Caco-2 (cell line): Measurements from ENCODE around the gene FOXJ1. TPM values are rescaled to one million over a fixed set of nuclear protein-coding genes. Genes with fewer than 3 reads are reported as not detected.

Source experiments
- BruUV-seq: library from RNA; stranded (reverse); fragments of 400-500 nt; replicated peaks from 2 replicates; lab custom pipeline; 2021; lab: Mats Ljungman, UMichigan
- CTCF ChIA-PET: fragments of 300-600 bp; sonication (Branson Sonifier 250); formaldehyde crosslinking; loops from one replicate; lab custom pipeline; 2022; ENCODE audit warnings: antibody characterized with exemption; lab: Charles Lee
- POLR2A ChIA-PET: fragments of 300-600 bp; sonication (Branson Sonifier 250); formaldehyde crosslinking; loops from one replicate; lab custom pipeline; 2022; ENCODE audit warnings: antibody characterized with exemption; lab: Charles Lee
- DNase-seq, 2 experiments: peaks; one replicate each; pipeline versions ENCODE4 v3.0.0 to v3.0.0-alpha.2; 2020 to 2022
- H3K27me3 ChIP-seq: replicated peaks from 2 replicates; pipeline ENCODE4 v1.6.0; 2011; ENCODE audit warnings: low read length; ENCODE audit not compliant: control insufficient read depth, insufficient read depth
- H3K36me3 ChIP-seq: 2 replicates; pipeline ENCODE4 v1.5.1; 2011; ENCODE audit warnings: low read length; ENCODE audit not compliant: control insufficient read depth, insufficient read depth
- H3K4me1 ChIP-seq: fragments of 250-450 bp; sonication (Bioruptor Pico); 2 replicates; pipeline ENCODE4 v1.5.1; 2020; ENCODE audit warnings: mild to moderate bottlenecking
- H3K4me3 ChIP-seq: 2 replicates; pipeline ENCODE4 v1.5.1; 2011; ENCODE audit warnings: low read depth, mild to moderate bottlenecking, control low read depth, low read length
- H3K9me3 ChIP-seq: fragments of 250-450 bp; sonication (Bioruptor Pico); 2 replicates; pipeline ENCODE4 v1.5.1; 2020; ENCODE audit warnings: mild to moderate bottlenecking, moderate library complexity
- H3K27ac Mint-ChIP-seq: one replicate; pipeline ENCODE4 v1.8.0; 2022; ENCODE audit warnings: mixed read lengths; ENCODE audit not compliant: unreplicated experiment
- H3K27me3 Mint-ChIP-seq: one replicate; pipeline ENCODE4 v1.8.0; 2022; ENCODE audit warnings: mixed read lengths; ENCODE audit not compliant: insufficient read depth, unreplicated experiment
- H3K36me3 Mint-ChIP-seq: one replicate; pipeline ENCODE4 v1.8.0; 2022; ENCODE audit warnings: mild to moderate bottlenecking, mixed read lengths; ENCODE audit not compliant: insufficient read depth, unreplicated experiment
- H3K4me1 Mint-ChIP-seq: one replicate; pipeline ENCODE4 v1.8.0; 2022; ENCODE audit warnings: low read depth, mixed read lengths; ENCODE audit not compliant: unreplicated experiment
- H3K4me3 Mint-ChIP-seq: one replicate; pipeline ENCODE4 v1.8.0; 2022; ENCODE audit warnings: mild to moderate bottlenecking, moderate library complexity, mixed read lengths; ENCODE audit not compliant: unreplicated experiment
- H3K9me3 Mint-ChIP-seq: one replicate; pipeline ENCODE4 v1.8.0; 2022; ENCODE audit warnings: mixed read lengths; ENCODE audit not compliant: unreplicated experiment
- CTCF ChIP-seq, 2 experiments: fragments of 200-600 bp in 1 of 2; IDR thresholded peaks; 1 replicate in 1 of 2; 2 replicates in 1 of 2; pipeline versions ENCODE4 v1.5.1 to v1.8.0; 2011 to 2022; ENCODE audit warnings: antibody characterized with exemption in 1 of 2, control low read depth in 1 of 2, inconsistent platforms in 1 of 2, low read depth in 1 of 2, low read length in 1 of 2, mild to moderate bottlenecking in 1 of 2, moderate library complexity in 1 of 2; ENCODE audit not compliant: insufficient read depth in 1 of 2, severe bottlenecking in 1 of 2, unreplicated experiment in 1 of 2
- intact Hi-C: fragments of 100-400 bp; cut with micrococcal nuclease; formaldehyde crosslinking; loops from one replicate; pipeline ENCODE4 v1.10.0; 2022; ENCODE audit not compliant: unreplicated experiment
- total RNA-seq: library from RNA; stranded (reverse); gene quantifications from 2 replicates; pipeline ENCODE4 v1.2.3, GENCODE V29; 2022

Gene FOXJ1
- total RNA-seq, 1 experiment from 2014 or later: 10.7 TPM

- ChIA-PET CTCF (interaction anchor here (0.7 kb wide), 1 partner anchor 1041 kb away, joined by 4 read pairs; no protein-coding TSS in a partner anchor), POLR2A (no interaction called here)
- Mint-ChIP-seq H3K4me1 (peaks cover 6% of the 10 kb centered on the region), H3K27me3 (no peaks in the 10 kb centered on the region), H3K4me3 (no peak overlapping the region), H3K9me3 (no peaks in the 10 kb centered on the region), H3K27ac (no peak overlapping the region), H3K36me3 (no peaks in the 10 kb centered on the region)
- BruUV-seq: no TSS peak
- Histone ChIP-seq H3K9me3 (no peaks in the 10 kb centered on the region), H3K4me1 (peaks cover 7% of the 10 kb centered on the region), H3K36me3 (no peaks in the 10 kb centered on the region; the same call in 1 of the 2 replicates), H3K4me3 (no peak overlapping the region), H3K27me3 (no peaks in the 10 kb centered on the region)
- no peak for DNase-seq
- intact Hi-C loops: loop anchor here (5.0 kb wide), 1 partner anchor 93 kb away; no protein-coding TSS in a partner anchor
- TF ChIP-seq CTCF (IDR thresholded peaks at IDR 0.05; ENCODE audit: insufficient read depth in 1 of 2, low read depth in 1 of 2, low read length in 1 of 2, severe bottlenecking in 1 of 2, unreplicated experiment in 1 of 2): no peak
Observed at GRCh38 chr17:76184290-76184689, 43.2 kb upstream of the FOXJ1 start.

GRCh38 chr17:76182016-76182764 is 41.1 kb upstream of the FOXJ1 start:
- Mint-ChIP-seq H3K4me3 (no peak overlapping the region), H3K4me1 (peaks cover 6% of the 10 kb centered on the region), H3K27ac (no peak overlapping the region), H3K9me3 (no peaks in the 10 kb centered on the region), H3K27me3 (no peaks in the 10 kb centered on the region), H3K36me3 (no peaks in the 10 kb centered on the region)
- intact Hi-C loops: loop anchor here (1.0 to 5.0 kb wide), 2 partner anchors 95 to 168 kb away; no protein-coding TSS in a partner anchor
- DNase-seq: peak; percentile 89 to 93
- peak; percentile 88 to 90 for TF ChIP-seq CTCF (IDR thresholded peaks at IDR 0.05; ENCODE audit: insufficient read depth in 1 of 2, low read depth in 1 of 2, low read length in 1 of 2, severe bottlenecking in 1 of 2, unreplicated experiment in 1 of 2)
- no TSS peak for BruUV-seq
- Histone ChIP-seq H3K27me3 (no peaks in the 10 kb centered on the region), H3K4me1 (peaks cover 7% of the 10 kb centered on the region), H3K4me3 (no peak overlapping the region), H3K9me3 (no peaks in the 10 kb centered on the region), H3K36me3 (no peaks in the 10 kb centered on the region; the same call in 1 of the 2 replicates)
- ChIA-PET POLR2A (interaction anchor here (0.6 to 1.0 kb wide), 3 partner anchors 9 to 83 kb away, joined by 3 to 5 read pairs (median 3); partner anchors contain the start of gene UBALD2), CTCF (interaction anchor here (0.5 to 2.9 kb wide), 29 partner anchors 8 to 438 kb away, joined by 3 to 16 read pairs (median 4); partner anchors contain the start of genes EXOC7 and UBALD2)
